Measurements from ENCODE around the gene SYNE1. TPM values are rescaled to one million over a fixed set of nuclear protein-coding genes. Genes with fewer than 3 reads are reported as not detected.
"Not testable (repeated sequence)": the region's sequence is repeated elsewhere in the genome, so short reads cannot be mapped to it uniquely, and the experiment has no call there.

Gene SYNE1
- polyA plus RNA-seq, 3 donors, result 83.9 to 108 (median 92.5) TPM

- DNase-seq (ENCODE audit: extremely low read depth in 1 of 11, low read depth in 9 of 11, low spot score in 4 of 11), result no peak
These were observed 482.4 kb downstream of the SYNE1 start for GRCh38 chr6:152154559-152155356.

GRCh38 chr6:152151920-152152319 is 485.2 kb downstream of the SYNE1 start:
- DNase-seq (ENCODE audit: extremely low read depth in 1 of 11, low read depth in 9 of 11, low spot score in 4 of 11), result no peak

DNA sequence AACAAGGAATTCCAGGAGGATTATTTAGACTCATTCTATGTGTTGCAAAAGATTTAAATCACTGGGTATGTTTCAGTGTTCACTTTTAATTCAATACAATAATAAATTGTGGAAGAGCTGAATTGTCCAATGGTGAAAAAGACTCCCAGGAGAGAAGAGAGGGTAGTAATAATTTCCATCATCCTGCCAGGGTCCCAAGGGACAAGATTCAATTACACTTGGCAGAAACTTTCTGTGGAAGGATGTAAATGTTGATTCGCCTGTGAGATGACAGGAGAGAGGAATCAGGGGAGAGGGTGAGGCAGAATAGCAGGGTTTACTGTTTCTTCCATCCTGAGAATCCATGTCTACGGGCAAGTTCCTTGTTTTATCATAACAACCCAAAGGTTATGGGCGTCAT is 487.0 kb downstream of the SYNE1 start:
- DNase-seq (ENCODE audit: extremely low read depth in 1 of 11, low read depth in 9 of 11, low spot score in 4 of 11), result no peak

- no peak for DNase-seq (ENCODE audit: extremely low read depth in 1 of 11, low read depth in 9 of 11, low spot score in 4 of 11)
These were observed 488.8 kb downstream of the SYNE1 start for GRCh38 chr6:152148412-152148811.

GRCh38 chr6:152147269-152147668 is 489.9 kb downstream of the SYNE1 start:
- no peak for DNase-seq (ENCODE audit: extremely low read depth in 1 of 11, low read depth in 9 of 11, low spot score in 4 of 11)

GRCh38 chr6:152146385-152146784 is 490.8 kb downstream of the SYNE1 start:
- no peak for DNase-seq (ENCODE audit: extremely low read depth in 1 of 11, low read depth in 9 of 11, low spot score in 4 of 11)

- DNase-seq (ENCODE audit: extremely low read depth in 1 of 11, low read depth in 9 of 11, low spot score in 4 of 11), result no peak
These were observed 493.8 kb downstream of the SYNE1 start for GRCh38 chr6:152143359-152143758.

GRCh38 chr6:152142105-152142504 is 495.1 kb downstream of the SYNE1 start:
- peak in 1 of 11 donors; percentile 24 for DNase-seq (ENCODE audit: extremely low read depth in 1 of 11, low read depth in 9 of 11, low spot score in 4 of 11)

DNA sequence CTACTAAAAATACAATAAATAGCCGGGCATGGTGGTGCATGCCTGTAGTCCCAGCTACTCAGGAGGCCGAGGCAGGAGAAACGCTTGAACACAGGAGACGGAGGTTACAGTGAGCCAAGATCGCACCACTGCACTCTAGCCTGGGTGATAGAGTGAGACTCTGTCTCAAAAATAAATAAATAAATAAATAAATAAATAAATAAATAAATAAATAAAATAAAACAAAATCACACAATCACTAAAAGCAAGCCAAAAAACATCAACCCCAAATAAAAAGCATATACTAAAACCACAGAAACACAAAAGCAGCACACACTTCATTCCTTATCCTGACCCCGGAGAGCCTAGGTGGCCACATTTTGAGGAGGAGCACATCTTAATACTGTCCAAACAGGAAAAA is 498.8 kb downstream of the SYNE1 start:
- not testable (repeated sequence) for DNase-seq (ENCODE audit: extremely low read depth in 1 of 11, low read depth in 9 of 11, low spot score in 4 of 11)

- DNase-seq (ENCODE audit: extremely low read depth in 1 of 11, low read depth in 9 of 11, low spot score in 4 of 11), result no peak
These were observed 500.7 kb downstream of the SYNE1 start for GRCh38 chr6:152136449-152136825.

- no peak for DNase-seq (ENCODE audit: extremely low read depth in 1 of 11, low read depth in 9 of 11, low spot score in 4 of 11)
These were observed 501.3 kb downstream of the SYNE1 start for GRCh38 chr6:152135755-152136448.

DNA sequence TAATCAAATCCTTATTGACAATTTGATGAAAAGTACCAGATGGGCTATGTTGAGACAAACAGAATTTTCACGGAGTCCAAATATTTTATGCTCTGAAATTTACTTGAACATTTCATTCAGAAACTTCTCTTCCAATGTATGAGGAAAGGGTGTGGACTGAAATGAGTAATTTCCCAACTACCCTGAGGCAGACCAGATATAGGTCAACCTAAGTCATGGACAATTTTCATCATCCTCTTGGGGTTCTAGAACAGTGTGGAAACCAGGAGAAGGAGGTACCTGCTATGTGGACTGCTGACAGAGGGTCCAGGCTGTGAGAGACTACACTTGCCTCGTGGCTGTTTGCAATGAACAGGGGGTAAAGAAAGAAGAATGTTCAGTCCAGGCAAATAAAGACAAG is 506.7 kb downstream of the SYNE1 start:
- no peak for DNase-seq (ENCODE audit: extremely low read depth in 1 of 11, low read depth in 9 of 11, low spot score in 4 of 11)

- peak in 1 of 11 donors; percentile 34 for DNase-seq (ENCODE audit: extremely low read depth in 1 of 11, low read depth in 9 of 11, low spot score in 4 of 11)
These were observed 507.4 kb downstream of the SYNE1 start for GRCh38 chr6:152129691-152130151.

GRCh38 chr6:152127432-152128165 is 509.6 kb downstream of the SYNE1 start:
- no peak for DNase-seq (ENCODE audit: extremely low read depth in 1 of 11, low read depth in 9 of 11, low spot score in 4 of 11)

GRCh38 chr6:152124429-152125074 is 512.6 kb downstream of the SYNE1 start:
- no peak for DNase-seq (ENCODE audit: extremely low read depth in 1 of 11, low read depth in 9 of 11, low spot score in 4 of 11)

DNA sequence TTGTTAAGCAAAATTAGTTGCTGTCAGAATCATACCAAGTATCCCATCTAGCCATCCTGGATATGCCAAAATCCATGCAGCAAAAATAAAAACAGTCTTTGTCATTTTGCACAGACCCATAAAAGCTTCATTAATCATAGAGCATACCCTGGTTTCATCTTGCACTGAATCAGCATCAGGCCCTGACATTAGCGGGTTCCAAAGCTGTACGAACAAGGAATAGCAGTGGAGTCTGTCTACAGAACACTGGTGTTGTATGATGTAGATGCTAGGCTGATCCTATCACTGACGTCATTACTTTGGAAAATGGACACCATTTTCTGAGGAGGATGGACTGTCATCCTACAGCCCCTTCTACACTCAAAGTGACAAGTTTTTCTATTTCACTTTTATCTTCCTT is 514.1 kb downstream of the SYNE1 start:
- no peak for DNase-seq (ENCODE audit: extremely low read depth in 1 of 11, low read depth in 9 of 11, low spot score in 4 of 11)

- DNase-seq (ENCODE audit: extremely low read depth in 1 of 11, low read depth in 9 of 11, low spot score in 4 of 11), result no peak
These were observed 514.7 kb downstream of the SYNE1 start for GRCh38 chr6:152122434-152122833.

DNA sequence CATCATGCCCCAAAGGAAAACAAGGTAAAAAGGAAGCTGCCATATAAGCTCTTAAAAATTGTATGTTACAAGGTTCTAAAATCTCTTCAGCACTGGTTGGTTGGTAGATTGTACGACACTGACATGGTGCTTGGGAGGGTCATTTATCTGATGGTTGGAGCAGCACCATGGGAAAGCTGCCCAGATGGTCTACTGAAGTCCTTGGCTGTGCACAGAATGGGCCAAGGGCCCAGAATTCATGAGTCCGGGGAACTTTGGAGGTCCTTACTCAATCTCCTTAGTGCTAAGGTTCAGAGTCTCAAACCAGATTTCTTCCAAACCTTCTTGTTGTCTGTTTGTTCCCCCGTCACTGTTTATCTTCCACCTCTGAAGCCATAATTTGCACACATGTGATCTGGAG is 515.3 kb downstream of the SYNE1 start:
- no peak for DNase-seq (ENCODE audit: extremely low read depth in 1 of 11, low read depth in 9 of 11, low spot score in 4 of 11)

GRCh38 chr6:152119831-152120230 is 517.3 kb downstream of the SYNE1 start:
- DNase-seq (ENCODE audit: extremely low read depth in 1 of 11, low read depth in 9 of 11, low spot score in 4 of 11), result no peak

Measured in renal cortex interstitium (tissue), 11 donors.